ENCODE results near the gene NUAK2. TPM values are rescaled to one million over a fixed set of nuclear protein-coding genes. Genes with fewer than 3 reads are reported as not detected.

Gene NUAK2
- total and polyA plus RNA-seq, 2 of the 8 experiments (the other 6 are each of a cell fraction or from before 2014, with no cell fraction given), result 9.4 to 12.9 TPM

- Histone ChIP-seq H3K23ac (ENCODE audit: insufficient read length) (no peak overlapping the region), H2BK15ac (ENCODE audit: low read length) (no peak overlapping the region), H2BK120ac (replicated peaks; ENCODE audit: low read depth, low read length) (no peak overlapping the region), H3K9me3 (ENCODE audit: insufficient read depth in 2 of 2, low read depth in 1 of 2, low read length in 1 of 2) (no peaks in the 10 kb centered on the region), H3K36me3 (ENCODE audit: control insufficient read depth in 2 of 4, insufficient read depth in 4 of 4, low read length in 3 of 4) (peaks cover 0 to 7% (median 0%) of the 10 kb centered on the region in 4 experiments; a peak in 1 of 8 replicates), H3K56ac (replicated peaks; ENCODE audit: insufficient read length, low read depth, low read length) (no peak overlapping the region), H3K4me3 (ENCODE audit: extremely low read depth in 1 of 4, insufficient read depth in 2 of 4, low read depth in 3 of 4, low read length in 4 of 4) (no peak overlapping the region), H3K79me2 (ENCODE audit: control insufficient read depth in 1 of 2, insufficient read depth in 2 of 2, low read length in 2 of 2) (no peaks in the 10 kb centered on the region), H2BK20ac (ENCODE audit: low read length) (no peak overlapping the region; the same call in 1 of the 2 replicates), H4K5ac (ENCODE audit: insufficient read length, low read depth, low read length) (no peak overlapping the region), H2BK5ac (ENCODE audit: low read depth, low read length) (no peak overlapping the region), H4K8ac (ENCODE audit: extremely low read depth, insufficient read depth, low read length) (no peak overlapping the region), H3K4ac (replicated peaks; ENCODE audit: insufficient read length, low read depth, low read length) (no peak overlapping the region), H2AFZ (ENCODE audit: low read length) (no peak overlapping the region), H2BK12ac (ENCODE audit: low read depth, low read length) (no peak overlapping the region), H3K27ac (ENCODE audit: low read depth, low read length) (no peak overlapping the region), H4K91ac (replicated peaks; ENCODE audit: insufficient read length, low read length) (no peak overlapping the region), H3K4me2 (ENCODE audit: insufficient read depth in 1 of 2, low read depth in 2 of 2, low read length in 2 of 2) (no peak overlapping the region), H3K18ac (ENCODE audit: extremely low read depth, low read length) (no peak overlapping the region), H3K9ac (replicated peaks in 1 of 4; ENCODE audit: extremely low read depth in 1 of 4, low read depth in 3 of 4, low read length in 3 of 4) (no peak overlapping the region), H4K20me1 (replicated peaks in 1 of 2; ENCODE audit: control insufficient read depth in 1 of 2, insufficient read depth in 2 of 2, low read length in 2 of 2) (peaks cover 0 to 2% of the 10 kb centered on the region in 2 experiments), H3K23me2 (ENCODE audit: low read depth, low read length) (no peaks in the 10 kb centered on the region), H3K79me1 (ENCODE audit: low read depth, low read length) (no peaks in the 10 kb centered on the region), H3K4me1 (replicated peaks in 1 of 4; ENCODE audit: control insufficient read depth in 3 of 4, insufficient read depth in 4 of 4, low read length in 3 of 4) (peaks cover 5 to 21% (median 14%) of the 10 kb centered on the region in 4 experiments; a peak in 6 of 7 replicates), H2AK5ac (ENCODE audit: low read depth, low read length) (no peak overlapping the region), H3K14ac (ENCODE audit: insufficient read length) (no peak overlapping the region), H3K27me3 (replicated peaks in 1 of 4; ENCODE audit: control insufficient read depth in 3 of 4, extremely low read depth in 1 of 4, insufficient read depth in 3 of 4, low read length in 3 of 4) (no peaks in the 10 kb centered on the region)
- 90% methylated on average over 7 of the region's 7 CpGs; no CpG with 5 or more reads in 1 of the 2 experiments for WGBS, 2 experiments (ENCODE audit: extremely low coverage in 1 of 2, insufficient coverage in 1 of 2, insufficient read length in 1 of 2, insufficient replicate concordance in 2 of 2, low coverage in 1 of 2, low lambda C conversion rate in 2 of 2, missing lambda C conversion rate in 1 of 2)
- FAIRE-seq (no peak), DNase-seq (ENCODE audit: low read depth in 1 of 2, low spot score in 2 of 2) (no peak)
- ChIA-PET POLR2A (ENCODE audit: partially characterized antibody) (interaction anchor here (1.1 to 7.4 kb wide), 5 partner anchors 33 to 67 kb away, joined by 3 to 85 read pairs (median 3); partner anchors contain the start of genes NUAK2 and TMCC2), CTCF (ENCODE audit: partially characterized antibody) (interaction anchor here (0.8 to 42.6 kb wide), 16 partner anchors 8 to 255 kb away, joined by 3 to 2424 read pairs (median 6); partner anchors contain the start of genes KLHDC8A, NUAK2 and TMCC2)
- TF ChIP-seq TEAD4 (IDR thresholded peaks at IDR 0.05; ENCODE audit: low read depth, low read length), result no peak
- TF ChIP-seq TAF7 (optimal IDR thresholded peaks at IDR 0.05; ENCODE audit: borderline replicate concordance, low read depth, low read length), result no peak
- no peak for TF ChIP-seq RAD21 (IDR thresholded peaks at IDR 0.05 in 1 of 2, conservative IDR thresholded peaks at IDR 0.05 in 1 of 2; ENCODE audit: low read depth in 2 of 2, low read length in 2 of 2)
- TF ChIP-seq SRF (IDR thresholded peaks at IDR 0.05; ENCODE audit: low read depth, low read length), result no peak
These were observed 51.3 kb downstream of the NUAK2 start for GRCh38 chr1:205270271-205270670.
